Activated CD8-positive, alpha-beta memory T cell treated with anti-CD3 and anti-CD28 coated beads for 36 hours (primary cell): ENCODE measurements around the gene ASB2. TPM values are rescaled to one million over a fixed set of nuclear protein-coding genes. Genes with fewer than 3 reads are reported as not detected.

Experiments
- CTCF ChIA-PET: fragments of 350-600 bp; sonication (Branson Sonifier 250); formaldehyde crosslinking; loops from one replicate; lab custom pipeline; 2021; ENCODE audit warnings: antibody characterized with exemption; lab: Charles Lee
- POLR2A ChIA-PET: fragments of 350-600 bp; sonication (Branson Sonifier 250); formaldehyde crosslinking; loops from one replicate; lab custom pipeline; 2021; ENCODE audit warnings: antibody characterized with exemption; lab: Charles Lee
- total RNA-seq, 2 experiments: library from RNA; stranded (reverse); gene quantifications; one replicate each; pipeline ENCODE4 v1.2.3, GENCODE V29; 2021

The ASB2 gene
- total RNA-seq, 2 experiments from 2014 or later: 68.2 to 75.9 TPM

DNA sequence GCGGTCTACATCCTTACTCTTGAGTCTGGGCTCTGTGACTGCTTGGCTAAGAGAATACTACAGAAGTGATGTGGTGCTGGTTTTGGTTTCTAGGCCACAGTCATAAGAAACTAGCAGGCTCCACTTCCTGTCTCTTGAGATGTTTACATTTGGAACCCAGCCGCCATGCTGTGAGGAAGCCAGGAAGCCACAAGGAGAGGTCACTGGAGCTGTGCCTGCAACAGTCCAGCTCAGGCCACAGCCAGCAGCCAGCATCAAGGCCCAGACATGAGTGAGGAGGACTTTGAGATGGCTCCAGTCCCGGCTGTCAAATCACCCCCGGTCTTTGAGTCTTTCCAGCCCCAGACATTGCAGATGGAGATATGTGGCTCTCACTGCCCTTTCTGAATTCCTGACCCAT lies 62.1 kb downstream of the ASB2 start:
- ChIA-PET POLR2A (no interaction called here), CTCF (no interaction called here)

DNA sequence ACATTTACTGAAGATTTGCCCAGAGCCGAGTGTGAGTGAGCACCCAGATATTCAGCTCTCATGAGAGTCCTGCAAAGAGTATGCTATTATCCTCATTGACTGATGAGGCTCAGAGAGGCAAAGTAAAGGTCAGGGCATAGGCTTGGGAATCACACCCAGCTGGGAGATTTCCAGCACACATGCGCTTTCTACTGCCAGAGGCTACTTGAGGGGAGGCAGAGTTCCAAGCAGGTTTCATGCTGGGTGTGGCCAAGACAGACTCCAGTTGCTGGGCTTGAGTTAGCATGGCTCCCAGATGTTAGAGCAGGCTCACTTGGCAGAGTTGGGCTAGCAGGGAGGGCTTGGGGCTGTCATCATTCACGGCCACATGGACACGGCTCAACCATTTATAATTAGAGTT lies 63.6 kb downstream of the ASB2 start:
- ChIA-PET CTCF (no interaction called here), POLR2A (no interaction called here)

DNA sequence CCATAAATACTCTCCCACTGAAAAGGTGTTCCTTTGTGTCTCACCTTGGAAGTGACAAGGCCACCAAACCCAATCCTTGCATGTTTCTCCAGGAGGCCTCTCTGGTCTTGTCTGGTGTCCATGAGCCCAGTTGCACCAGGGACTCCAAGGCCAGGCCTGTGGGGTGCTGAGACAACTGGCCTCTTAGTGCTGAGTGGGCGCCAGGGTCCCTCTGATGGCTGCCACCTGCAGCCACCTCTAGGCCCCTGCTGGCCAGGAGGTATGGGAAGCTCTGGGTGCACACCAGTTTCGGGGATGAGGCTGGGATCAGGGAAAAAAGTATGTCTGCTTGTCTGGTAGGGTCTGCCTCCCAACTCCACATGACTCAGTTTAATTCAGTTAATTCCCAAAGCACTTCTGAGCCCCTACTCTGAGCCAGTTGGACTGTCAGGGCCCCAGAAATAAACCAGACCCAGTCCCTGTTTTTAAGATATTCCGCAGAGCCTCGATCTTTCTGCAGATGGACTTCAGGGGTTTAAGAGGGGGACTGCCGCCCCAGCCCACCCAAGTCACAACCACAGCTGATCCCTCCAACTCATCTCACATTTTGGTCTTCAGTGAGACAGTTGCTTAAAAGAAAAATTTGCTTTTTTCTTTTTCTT lies 64.3 kb downstream of the ASB2 start:
- POLR2A ChIA-PET: no interaction called here
- CTCF ChIA-PET: no interaction called here

DNA sequence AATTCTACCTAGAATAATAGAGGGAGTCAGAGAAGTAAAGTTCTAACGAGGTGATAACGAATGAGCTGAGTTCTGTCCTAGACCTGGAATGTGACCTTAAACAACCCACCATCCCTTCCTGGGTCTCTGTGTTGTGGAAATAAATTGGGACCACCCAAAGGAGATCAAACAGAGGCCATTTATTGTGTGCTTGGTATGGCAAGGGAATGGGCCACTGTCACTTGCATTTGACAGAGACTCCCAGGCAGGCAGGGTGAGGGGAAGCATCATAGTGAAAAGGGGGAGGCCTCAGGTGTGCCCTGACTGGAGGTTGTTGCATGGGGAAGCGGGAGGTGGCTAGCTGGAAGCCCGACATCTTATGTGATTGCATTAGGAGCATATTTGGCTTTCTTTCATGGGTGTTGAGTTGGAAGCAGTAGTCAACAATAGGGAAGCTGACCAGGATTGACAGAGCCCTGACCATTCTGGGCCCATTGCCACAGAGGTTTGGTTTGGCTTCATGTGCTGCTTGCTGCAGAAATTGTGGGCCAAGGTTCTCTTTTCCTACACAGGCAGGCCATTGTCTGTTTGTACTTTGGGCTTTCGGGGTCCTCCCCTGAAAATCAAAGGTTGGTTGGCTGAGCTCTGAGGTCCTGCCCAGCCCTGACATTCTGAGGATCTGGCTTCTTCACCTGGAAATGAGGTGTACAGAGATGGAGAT lies 66.8 kb downstream of the ASB2 start:
- CTCF ChIA-PET: interaction anchor here (1.2 kb wide), 1 partner anchor 14 kb away, joined by 3 read pairs; no protein-coding TSS in a partner anchor
- POLR2A ChIA-PET: no interaction called here

DNA sequence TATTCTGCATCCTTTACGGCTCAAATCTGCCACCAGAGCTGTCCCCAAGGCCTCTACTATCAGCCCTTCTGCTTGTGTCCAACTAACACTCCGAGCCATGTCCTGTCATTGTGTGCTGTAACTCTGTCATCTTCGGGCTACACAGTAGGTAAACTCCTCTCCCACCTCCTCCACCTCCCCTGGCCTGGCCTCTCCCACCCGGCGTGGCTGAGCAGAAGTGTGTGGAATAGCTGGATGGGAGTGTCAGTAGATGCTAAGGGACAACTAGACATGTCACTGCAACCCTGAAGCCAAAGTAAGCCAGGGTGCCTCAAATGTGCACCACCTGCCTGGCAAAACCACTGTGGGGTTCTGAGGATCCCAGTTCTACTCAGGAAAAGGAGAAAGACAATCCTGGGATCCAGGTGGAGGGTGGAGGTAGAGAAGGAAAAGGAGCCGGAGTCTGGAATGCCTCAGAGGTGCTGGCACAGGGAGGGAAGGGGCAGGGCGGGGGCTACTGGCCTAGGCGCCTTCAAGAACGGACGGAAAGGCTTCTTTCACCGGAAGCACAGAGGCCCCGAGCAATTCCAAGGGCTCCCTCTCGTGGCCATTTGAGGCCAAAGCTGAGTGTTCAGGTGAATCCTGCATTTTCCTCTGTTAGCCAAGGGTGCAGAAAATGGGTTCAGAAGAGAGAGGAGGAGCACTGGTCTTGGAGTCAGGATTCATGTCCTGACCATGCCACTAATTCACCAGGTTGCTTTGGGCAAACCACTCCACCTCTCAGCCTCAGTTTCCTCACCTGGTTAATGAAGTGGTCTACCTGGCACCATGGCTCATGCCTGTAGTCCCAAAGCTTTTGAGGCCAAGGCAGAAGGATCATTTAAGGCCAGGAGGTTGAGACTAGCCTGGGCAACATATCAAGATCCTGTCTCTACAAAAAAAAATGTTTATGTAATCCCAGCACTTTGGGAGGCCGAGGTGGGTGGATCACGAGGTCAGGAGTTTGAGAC lies 69.7 kb downstream of the ASB2 start:
- ChIA-PET CTCF (interaction anchor here (0.8 to 1.4 kb wide), 4 partner anchors 9 to 252 kb away, joined by 3 to 4 read pairs (median 4); no protein-coding TSS in a partner anchor), POLR2A (no interaction called here)

DNA sequence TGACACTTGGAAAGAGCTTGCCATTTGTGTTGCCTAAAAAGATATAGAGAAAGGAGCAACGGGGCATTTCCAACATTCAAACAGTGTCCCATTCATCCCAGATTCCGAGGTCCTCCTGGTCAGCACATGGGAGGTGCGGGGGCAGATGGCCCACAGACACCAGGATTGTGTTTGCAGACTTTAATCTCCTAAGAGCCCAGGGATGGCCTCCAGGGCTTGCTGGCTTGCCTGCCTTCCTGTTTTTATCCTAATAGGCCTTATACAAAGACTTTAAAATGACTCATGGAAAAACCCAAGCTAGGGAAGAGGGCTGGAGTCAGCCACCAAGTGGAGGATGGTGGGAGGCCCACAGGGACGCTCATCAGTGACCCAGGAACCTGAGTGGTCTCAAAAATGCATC lies 70.7 kb downstream of the ASB2 start:
- ChIA-PET CTCF (interaction anchor here (0.8 to 1.3 kb wide), 2 partner anchors 13 to 131 kb away, joined by 3 to 7 read pairs; no protein-coding TSS in a partner anchor), POLR2A (no interaction called here)

DNA sequence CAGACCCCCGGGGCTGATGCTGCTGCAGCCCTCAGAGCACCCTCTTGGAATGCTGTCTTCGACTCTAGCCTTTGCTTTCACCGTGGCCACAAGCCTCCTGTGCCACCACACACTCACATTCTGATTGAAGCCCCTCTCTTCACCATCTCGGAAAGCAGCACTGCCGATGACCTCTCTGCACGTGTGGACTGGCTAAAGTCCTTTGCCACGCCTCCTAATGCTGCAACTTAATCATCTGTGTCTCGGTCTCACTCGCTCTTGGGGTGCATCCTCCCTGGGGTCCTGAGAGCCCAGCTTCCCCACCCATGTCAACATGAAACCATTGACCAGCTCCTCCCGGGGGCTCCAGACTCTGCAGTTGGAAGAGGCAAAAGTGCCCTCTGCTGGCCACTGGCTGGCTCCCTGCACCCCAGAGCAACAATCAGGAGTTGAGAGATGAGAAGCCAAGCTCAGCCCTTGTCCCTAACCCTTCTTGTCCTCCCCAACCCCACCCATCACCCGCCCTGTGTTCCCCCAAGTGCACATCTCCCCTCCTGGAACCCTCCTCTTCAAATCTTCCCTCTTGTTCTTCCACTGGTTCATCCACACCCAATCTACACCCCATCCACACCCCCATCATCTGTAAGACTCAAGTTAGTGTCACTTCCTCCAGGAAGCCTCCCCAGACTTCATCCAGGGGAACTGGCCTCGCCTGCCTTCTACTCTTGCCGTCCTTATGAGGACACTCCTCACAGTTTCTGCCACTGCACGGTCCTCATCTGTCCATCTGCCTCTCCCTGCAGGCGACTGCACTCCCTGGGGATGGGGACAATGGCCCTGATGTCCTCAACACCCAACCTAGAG lies 72.8 kb downstream of the ASB2 start:
- CTCF ChIA-PET: no interaction called here
- POLR2A ChIA-PET: no interaction called here

DNA sequence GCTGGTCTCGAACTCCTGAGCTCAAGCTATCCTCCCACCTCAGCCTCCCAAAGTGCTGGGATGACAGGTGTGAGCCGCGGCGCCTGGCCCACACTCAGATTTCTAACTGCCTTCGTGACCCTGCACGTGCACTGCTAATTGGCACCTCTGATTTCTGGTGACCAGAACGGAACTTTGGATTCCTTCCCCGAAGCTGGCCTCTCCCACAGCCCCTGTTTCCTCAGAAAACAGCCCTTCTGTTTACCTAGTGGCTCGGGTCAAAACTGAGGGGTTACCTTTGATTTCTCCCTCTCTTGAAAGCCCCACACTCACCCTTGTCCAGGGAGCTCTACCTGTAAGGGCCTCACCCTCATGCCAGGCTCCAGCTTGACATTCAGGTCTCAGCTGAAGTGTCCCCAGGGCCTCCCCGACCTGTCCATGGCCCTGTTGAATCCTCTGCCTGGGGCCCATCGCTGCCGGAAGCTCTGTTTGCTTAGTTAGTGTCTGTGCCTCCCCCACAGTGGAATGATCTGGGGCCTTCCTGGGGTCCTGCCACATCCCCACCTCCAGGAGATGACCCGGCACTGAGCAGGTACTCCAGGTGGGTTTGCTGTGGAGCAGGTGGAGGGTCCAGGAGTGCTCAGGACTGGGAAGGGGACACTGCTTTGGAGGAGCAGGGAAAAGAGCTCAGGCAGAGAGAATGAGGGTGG lies 73.6 kb downstream of the ASB2 start:
- ChIA-PET CTCF (no interaction called here), POLR2A (no interaction called here)

DNA sequence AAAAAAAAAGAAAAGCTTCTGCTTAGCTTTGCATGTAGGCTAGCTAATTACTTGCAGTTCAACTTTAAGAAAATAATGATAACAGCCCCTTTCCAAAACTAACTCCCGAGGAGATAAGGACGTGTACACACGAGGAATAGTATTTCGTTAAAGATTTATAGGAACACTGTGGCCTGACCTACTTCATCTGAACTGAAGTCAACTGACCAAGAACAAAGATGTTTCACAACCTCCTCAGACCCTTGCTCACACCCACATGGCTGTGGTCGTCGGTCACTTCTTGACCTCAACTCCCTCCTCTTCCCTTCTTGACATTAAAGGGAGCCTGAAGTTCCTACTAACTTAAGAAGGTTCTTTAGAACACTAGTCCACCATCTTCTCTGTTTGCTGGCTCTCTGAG lies 74.6 kb downstream of the ASB2 start:
- ChIA-PET CTCF (no interaction called here), POLR2A (no interaction called here)

DNA sequence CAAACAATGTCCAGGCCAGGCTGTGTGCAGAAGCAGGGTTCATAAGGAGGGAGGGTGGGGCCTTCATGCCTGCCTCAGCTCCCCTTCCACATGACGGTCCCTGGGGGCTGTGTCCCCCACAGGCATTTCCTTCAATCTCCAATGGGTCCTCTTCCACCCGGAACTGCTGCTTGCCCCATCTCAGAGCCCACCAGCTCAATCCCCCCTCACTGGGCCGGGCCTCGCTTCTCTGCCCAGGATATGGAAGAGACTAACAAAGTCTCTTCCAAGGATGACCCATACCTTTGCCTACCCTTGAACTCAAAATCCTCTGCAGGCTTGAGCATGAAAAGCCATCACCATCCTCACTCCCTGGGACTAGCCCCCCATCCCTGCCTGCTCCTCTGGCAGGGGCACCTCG lies 77.6 kb downstream of the ASB2 start:
- ChIA-PET POLR2A (no interaction called here), CTCF (interaction anchor here (1.4 kb wide), 1 partner anchor 10 kb away, joined by 3 read pairs; no protein-coding TSS in a partner anchor)

DNA sequence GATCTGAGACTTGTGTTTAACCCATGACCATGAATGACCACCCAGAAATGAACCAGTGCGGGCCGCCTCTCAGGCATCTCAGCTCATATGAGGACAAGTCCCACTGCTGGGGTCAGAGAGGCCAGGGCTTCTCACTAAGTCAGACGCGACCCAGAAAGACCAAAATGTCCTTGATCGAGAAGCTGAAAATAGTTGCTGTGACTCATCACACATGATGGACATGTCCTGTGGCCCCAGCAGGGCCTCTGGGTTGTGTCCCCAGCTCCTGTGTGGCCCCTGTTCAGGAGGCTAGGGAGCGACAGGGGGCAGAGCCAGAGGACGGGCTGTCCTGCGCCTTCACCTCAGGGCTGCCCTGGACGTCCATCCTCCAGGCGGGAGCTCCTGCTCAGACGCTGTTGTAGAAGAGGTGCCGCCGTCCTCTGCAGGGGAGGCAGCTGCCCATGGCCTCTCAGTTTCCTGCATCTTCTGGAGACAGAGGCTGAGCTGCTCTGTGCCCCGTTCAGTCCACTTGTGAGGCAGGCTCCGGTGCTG lies 78.2 kb downstream of the ASB2 start:
- POLR2A ChIA-PET: no interaction called here
- CTCF ChIA-PET: interaction anchor here (1.4 kb wide), 1 partner anchor 10 kb away, joined by 3 read pairs; no protein-coding TSS in a partner anchor

DNA sequence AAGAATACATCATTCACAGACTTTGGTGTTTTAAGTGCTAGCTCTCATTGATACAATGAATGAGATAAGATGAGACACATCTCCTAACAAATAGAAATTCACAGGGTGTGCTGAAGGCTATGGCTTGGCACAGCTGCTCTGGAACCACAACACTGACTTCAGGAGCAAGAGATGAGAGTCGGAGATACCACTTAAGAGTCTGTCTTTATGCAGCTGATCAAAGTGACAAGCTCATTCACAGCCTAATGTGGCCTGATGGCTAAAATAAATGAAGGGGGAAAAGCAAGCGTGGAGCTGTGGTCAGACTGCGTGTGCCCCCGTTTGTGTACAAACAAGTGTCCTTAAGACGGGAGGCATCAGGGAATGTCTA lies 78.9 kb downstream of the ASB2 start:
- ChIA-PET POLR2A (no interaction called here), CTCF (no interaction called here)

DNA sequence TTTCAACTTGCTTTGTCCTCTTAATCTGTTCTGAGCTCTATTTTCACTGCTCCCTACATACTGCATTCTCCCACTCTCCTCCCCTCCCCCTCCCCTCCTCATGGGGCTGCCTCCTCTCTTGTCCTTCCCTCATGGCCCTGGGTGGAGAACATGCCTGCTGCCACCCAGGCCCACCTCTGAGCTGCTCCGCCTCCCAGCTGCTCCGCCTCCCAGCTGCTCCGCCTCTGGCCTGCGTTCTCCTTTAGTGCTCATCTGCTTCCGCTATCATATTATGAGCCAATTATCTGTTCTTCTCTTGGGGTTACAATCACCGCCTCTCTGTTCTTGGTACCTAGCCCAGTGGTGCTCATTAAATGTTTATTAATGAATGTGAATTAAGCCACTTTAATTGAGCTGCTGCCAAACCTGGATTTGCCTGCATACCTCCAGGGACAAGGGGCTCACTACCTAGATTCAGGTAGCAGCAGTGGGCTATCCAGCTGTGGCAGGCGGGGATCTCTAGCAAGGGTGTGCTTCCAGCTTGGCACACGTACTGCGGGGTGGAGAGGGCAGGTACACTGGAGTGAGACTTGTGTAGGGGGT lies 81.3 kb downstream of the ASB2 start:
- ChIA-PET POLR2A (no interaction called here), CTCF (interaction anchor here (0.8 to 1.6 kb wide), 2 partner anchors 14 to 240 kb away, joined by 3 to 4 read pairs; no protein-coding TSS in a partner anchor)

DNA sequence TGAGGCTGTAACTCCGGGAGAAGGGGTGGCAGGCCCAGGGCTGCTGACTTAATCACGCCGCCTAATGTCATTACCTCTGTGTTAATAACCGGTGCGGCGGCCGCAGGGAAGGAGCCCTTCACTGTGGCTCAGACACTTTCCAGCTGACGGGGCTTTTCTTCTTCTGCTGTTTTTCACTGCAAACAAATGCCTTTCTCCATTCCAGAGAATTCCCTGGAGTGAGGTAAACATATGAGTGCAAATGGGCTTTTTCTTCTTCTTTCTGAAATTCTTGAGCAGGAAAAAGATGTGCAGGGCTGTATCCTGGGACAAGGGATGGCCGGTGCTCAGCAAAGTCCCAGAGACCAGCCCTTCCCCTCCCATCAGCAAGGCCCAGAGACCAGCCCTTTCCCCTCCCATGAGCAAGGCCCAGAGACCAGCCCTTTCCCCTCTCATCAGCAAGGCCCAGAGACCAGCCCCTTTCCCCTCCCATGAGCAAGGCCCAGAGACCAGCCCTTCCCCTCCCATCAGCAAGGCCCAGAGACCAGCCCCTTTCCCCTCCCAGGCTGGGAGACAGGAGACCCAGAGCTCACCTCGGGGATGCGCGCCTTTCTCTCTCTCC lies 82.6 kb downstream of the ASB2 start:
- ChIA-PET CTCF (interaction anchor here (2.0 kb wide), 1 partner anchor 12 kb away, joined by 7 read pairs; no protein-coding TSS in a partner anchor), POLR2A (no interaction called here)

DNA sequence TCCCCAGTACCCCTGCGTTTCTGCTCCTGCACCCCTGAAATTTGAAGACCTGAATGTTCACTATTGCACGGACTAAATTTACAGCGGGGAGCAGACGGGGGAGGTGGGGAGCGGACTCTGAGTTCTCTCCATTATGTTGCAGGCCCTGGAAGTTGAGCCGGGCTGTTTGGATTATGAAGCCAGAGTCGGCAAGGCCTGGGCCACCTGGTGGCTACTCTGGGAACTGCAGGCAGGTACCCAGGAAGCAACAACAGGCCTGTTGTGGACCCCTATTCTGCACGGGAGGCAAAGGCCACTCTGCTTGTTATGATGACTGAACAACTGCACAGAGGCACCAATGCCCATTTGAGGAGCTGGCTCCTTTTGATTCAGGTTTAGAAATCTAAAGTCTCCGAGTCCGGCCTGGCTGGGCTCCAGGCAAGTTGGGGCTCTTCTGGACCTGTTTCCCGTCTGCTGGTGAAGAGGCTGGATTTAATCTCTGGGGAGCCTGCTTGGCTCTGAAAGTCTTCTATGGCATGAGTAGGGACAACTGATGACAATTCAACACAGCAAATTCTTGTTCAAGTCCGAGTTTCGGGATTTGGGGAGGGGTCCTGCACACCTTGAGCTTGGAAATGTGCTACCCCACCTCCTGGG lies 83.3 kb downstream of the ASB2 start:
- POLR2A ChIA-PET: no interaction called here
- CTCF ChIA-PET: interaction anchor here (2.0 kb wide), 1 partner anchor 12 kb away, joined by 7 read pairs; no protein-coding TSS in a partner anchor

DNA sequence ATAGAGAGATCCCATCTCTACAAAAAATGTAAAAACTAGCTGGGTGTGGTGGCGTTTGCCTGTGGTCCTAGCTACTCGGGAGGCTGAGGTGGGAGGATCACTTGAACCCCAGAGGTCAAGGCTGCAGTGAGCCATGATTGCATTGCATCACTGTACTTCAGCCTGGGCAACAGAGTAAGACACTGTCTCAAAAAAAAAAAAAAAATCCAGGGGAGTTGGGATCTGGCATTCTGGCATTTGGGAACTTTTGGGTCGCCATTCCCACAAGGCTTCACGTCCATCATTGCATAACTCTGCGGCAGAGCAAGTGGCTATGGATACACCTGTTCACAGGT lies 83.9 kb downstream of the ASB2 start:
- CTCF ChIA-PET: interaction anchor here (0.6 to 2.0 kb wide), 2 partner anchors 13 to 239 kb away, joined by 3 to 7 read pairs; no protein-coding TSS in a partner anchor
- POLR2A ChIA-PET: no interaction called here
